Measurements from ENCODE around the gene MYO10.

Gene MYO10

DNA sequence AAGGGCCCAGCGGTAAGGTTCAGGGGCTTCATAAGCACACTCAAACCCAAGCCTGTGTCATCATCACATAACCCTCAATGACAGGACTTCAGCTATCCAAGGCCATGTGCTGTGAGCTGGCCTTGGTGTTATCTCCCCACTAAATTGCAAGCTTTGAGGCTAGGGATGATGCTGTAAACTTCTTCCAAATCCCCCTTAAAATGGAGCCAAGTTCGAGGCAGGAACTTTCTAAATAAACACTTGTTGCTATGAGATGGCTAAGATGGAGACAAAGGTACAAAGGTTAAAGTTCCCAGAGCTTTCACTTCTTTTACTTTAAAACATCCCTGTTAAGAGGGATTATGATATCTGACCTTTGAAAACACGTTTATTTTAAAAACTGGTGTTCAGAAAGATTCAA is 123.6 kb downstream of the MYO10 start:
- TF ChIP-seq, protein P1, sequence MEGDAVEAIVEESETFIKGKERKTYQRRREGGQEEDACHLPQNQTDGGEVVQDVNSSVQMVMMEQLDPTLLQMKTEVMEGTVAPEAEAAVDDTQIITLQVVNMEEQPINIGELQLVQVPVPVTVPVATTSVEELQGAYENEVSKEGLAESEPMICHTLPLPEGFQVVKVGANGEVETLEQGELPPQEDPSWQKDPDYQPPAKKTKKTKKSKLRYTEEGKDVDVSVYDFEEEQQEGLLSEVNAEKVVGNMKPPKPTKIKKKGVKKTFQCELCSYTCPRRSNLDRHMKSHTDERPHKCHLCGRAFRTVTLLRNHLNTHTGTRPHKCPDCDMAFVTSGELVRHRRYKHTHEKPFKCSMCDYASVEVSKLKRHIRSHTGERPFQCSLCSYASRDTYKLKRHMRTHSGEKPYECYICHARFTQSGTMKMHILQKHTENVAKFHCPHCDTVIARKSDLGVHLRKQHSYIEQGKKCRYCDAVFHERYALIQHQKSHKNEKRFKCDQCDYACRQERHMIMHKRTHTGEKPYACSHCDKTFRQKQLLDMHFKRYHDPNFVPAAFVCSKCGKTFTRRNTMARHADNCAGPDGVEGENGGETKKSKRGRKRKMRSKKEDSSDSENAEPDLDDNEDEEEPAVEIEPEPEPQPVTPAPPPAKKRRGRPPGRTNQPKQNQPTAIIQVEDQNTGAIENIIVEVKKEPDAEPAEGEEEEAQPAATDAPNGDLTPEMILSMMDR (IDR thresholded peaks at IDR 0.05; ENCODE audit: insufficient read depth, low read length, poor library complexity, severe bottlenecking): no peak
- Histone ChIP-seq H3K27me3 (replicated peaks; ENCODE audit: control insufficient read depth, insufficient read depth, low read length) (no peaks in the 10 kb centered on the region; the same call in 1 of the 2 replicates), H3K36me3 (ENCODE audit: control insufficient read depth, insufficient read depth, low read length) (no peaks in the 10 kb centered on the region), H3K4me3 (replicated peaks; ENCODE audit: low read depth, low read length) (no peak overlapping the region)
- no peak for DNase-seq (ENCODE audit: extremely low read depth, insufficient read length)

DNA sequence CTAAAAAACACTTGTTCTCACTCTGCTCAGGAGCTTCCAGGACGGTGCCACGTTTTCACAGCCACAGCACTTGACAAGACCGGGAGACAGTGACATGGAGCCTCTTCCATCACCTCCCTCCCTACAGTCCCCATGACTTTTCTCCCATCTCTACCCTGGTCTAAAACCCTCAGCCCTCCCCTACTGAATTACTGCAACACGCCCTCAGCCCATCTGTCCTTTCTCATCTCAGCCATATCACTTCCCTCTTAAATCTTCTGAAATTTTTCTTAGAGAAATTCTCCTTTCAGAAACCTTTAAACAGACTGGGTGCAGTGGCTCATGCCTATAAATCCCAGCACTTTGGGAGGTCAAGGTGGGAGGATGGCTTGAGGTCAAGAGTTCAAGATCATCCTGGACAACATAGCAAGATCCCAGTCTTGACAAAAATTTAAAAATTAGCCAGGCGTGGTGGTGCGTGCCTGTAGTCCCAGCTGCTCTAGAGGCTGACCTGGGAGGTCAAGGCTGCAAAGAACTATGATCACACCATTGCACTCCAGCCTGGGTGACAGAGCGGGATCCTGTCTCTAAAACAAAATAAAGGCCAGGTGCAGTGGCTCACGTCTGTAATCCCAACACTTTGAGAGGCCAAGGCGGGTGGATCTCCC is 125.8 kb downstream of the MYO10 start:
- H3K36me3 ChIP-seq (ENCODE audit: control insufficient read depth, insufficient read depth, low read length): no peaks in the 10 kb centered on the region
- no peaks in the 10 kb centered on the region; the same call in 1 of the 2 replicates for H3K27me3 ChIP-seq (replicated peaks; ENCODE audit: control insufficient read depth, insufficient read depth, low read length)
- DNase-seq (ENCODE audit: extremely low read depth, insufficient read length): no peak
- TF ChIP-seq, protein P1 (IDR thresholded peaks at IDR 0.05; ENCODE audit: insufficient read depth, low read length, poor library complexity, severe bottlenecking): no peak
- no peak overlapping the region for H3K4me3 ChIP-seq (replicated peaks; ENCODE audit: low read depth, low read length)

DNA sequence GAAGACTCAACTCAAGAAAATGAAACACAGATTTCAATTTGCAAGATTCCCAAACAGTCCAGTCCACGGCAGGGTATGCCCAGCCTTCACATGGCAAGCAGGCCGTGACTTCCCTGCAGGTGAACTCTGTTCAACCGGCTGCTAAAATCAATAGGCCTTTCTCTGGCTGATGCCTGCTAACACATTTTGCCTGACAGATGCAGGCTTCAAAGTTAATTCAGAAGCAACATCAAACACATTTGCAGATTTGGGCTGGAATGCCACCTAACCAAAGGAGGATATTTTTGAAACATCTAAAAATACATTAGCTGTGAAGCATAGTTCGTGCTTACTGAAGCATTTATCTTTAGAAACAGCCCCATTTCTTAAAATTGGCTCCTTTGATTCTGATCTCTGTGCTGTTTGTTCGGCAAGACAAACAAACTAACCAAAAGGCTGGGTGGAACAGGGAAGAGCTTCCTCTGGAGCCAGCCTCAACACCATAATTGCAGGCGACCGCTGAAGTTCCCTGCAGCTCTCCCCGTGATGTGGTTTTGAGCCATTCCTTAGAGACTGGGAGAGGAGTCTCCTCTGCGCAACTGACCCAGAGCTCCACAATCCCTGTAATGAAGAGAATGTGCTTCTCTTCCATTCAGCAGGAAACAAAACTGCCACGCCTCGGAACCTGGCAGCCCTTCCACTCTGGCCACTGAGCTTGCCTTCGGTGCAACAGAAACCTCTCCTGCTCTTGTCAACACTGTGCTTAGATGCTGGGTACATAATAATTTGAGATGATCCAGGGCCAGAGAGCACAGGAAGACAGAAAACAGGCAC is 126.5 kb downstream of the MYO10 start:
- Histone ChIP-seq H3K27me3 (replicated peaks; ENCODE audit: control insufficient read depth, insufficient read depth, low read length) (no peaks in the 10 kb centered on the region; the same call in 1 of the 2 replicates), H3K4me3 (replicated peaks; ENCODE audit: low read depth, low read length) (no peak overlapping the region), H3K36me3 (ENCODE audit: control insufficient read depth, insufficient read depth, low read length) (no peaks in the 10 kb centered on the region)
- DNase-seq (ENCODE audit: extremely low read depth, insufficient read length): no peak
- TF ChIP-seq, protein P1 (IDR thresholded peaks at IDR 0.05; ENCODE audit: insufficient read depth, low read length, poor library complexity, severe bottlenecking): no peak

DNA sequence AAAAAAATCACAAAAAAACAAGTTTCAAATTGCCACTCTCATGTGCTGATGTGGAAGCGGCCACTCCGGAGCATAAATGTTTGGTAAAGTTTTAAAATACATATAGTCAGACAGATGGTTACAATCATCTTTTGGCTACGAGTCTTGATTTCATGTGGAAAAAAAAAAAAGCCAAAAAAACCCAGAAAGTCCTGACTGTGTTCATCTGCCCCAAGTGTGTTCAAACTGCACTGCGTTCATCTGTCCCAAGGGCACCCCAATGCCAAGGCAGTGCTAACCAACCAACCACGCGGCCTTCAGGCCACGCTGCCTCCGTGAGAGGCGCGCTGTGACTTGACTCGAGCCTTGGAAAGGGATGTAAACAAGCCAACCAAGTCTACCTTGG is 127.1 kb downstream of the MYO10 start:
- Histone ChIP-seq H3K36me3 (ENCODE audit: control insufficient read depth, insufficient read depth, low read length) (no peaks in the 10 kb centered on the region), H3K4me3 (replicated peaks; ENCODE audit: low read depth, low read length) (no peak overlapping the region), H3K27me3 (replicated peaks; ENCODE audit: control insufficient read depth, insufficient read depth, low read length) (no peaks in the 10 kb centered on the region; the same call in 1 of the 2 replicates)
- DNase-seq (ENCODE audit: extremely low read depth, insufficient read length): no peak
- TF ChIP-seq, protein P1 (IDR thresholded peaks at IDR 0.05; ENCODE audit: insufficient read depth, low read length, poor library complexity, severe bottlenecking): no peak

DNA sequence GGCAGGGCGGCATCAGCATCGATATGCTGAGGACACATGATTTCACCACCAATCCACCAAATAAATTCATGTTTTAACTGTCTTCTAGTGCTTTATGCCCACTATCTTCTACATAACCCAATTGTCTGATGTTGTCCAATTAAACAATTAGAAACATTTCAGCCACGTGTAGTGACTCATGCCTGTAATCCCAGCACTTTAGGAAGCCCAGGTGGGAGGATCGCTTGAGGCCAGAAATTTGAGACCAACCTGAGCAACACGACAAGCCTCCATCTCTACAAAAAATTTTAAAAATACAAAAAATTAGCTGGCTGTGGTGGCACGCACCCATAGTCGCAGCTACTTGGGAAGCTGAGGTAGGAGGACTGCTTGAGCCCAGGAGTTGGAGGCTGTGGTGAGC is 128.1 kb downstream of the MYO10 start:
- Histone ChIP-seq H3K4me3 (replicated peaks; ENCODE audit: low read depth, low read length) (no peak overlapping the region), H3K27me3 (replicated peaks; ENCODE audit: control insufficient read depth, insufficient read depth, low read length) (no peaks in the 10 kb centered on the region; the same call in 1 of the 2 replicates)
- TF ChIP-seq, protein P1 (IDR thresholded peaks at IDR 0.05; ENCODE audit: insufficient read depth, low read length, poor library complexity, severe bottlenecking): no peak

More for the DNA sequence above, 128.1 kb downstream of the MYO10 start:
- no peak for DNase-seq (ENCODE audit: extremely low read depth, insufficient read length)
- no peaks in the 10 kb centered on the region for H3K36me3 ChIP-seq (ENCODE audit: control insufficient read depth, insufficient read depth, low read length)

All from GM06990 (cell line).